BLaER1 (cell line): ENCODE data around the gene NSF.
A peak's percentile ranks its signal among the peaks of the same experiment; 100 is the strongest.

Experiments used
- H3K27ac ChIP-seq: shearing (Covaris generic); formaldehyde crosslinking; 2 replicates; pipeline ENCODE4 v1.8.1; 2022
- H3K27me3 ChIP-seq: shearing (Covaris generic); formaldehyde crosslinking; 2 replicates; pipeline ENCODE4 v1.8.1; 2022
- H3K36me3 ChIP-seq: shearing (Covaris generic); formaldehyde crosslinking; 2 replicates; pipeline ENCODE4 v1.8.1; 2022
- H3K4me1 ChIP-seq: shearing (Covaris generic); formaldehyde crosslinking; 2 replicates; pipeline ENCODE4 v1.8.1; 2022
- H3K4me2 ChIP-seq: shearing (Covaris generic); formaldehyde crosslinking; 2 replicates; pipeline ENCODE4 v1.8.1; 2022
- H3K4me3 ChIP-seq: shearing (Covaris generic); formaldehyde crosslinking; 2 replicates; pipeline ENCODE4 v1.8.1; 2022
- H3K9ac ChIP-seq: shearing (Covaris generic); formaldehyde crosslinking; 2 replicates; pipeline ENCODE4 v1.8.1; 2022
- H3K9me3 ChIP-seq: shearing (Covaris generic); formaldehyde crosslinking; 2 replicates; pipeline ENCODE4 v1.8.1; 2022
- H4K20me1 ChIP-seq: shearing (Covaris generic); formaldehyde crosslinking; 2 replicates; pipeline ENCODE4 v1.8.1; 2022
- Cebpa-rat ChIP-seq: shearing (Covaris generic); IDR thresholded peaks from 2 replicates; pipeline ENCODE4 v1.8.1; 2022

The NSF gene

DNA sequence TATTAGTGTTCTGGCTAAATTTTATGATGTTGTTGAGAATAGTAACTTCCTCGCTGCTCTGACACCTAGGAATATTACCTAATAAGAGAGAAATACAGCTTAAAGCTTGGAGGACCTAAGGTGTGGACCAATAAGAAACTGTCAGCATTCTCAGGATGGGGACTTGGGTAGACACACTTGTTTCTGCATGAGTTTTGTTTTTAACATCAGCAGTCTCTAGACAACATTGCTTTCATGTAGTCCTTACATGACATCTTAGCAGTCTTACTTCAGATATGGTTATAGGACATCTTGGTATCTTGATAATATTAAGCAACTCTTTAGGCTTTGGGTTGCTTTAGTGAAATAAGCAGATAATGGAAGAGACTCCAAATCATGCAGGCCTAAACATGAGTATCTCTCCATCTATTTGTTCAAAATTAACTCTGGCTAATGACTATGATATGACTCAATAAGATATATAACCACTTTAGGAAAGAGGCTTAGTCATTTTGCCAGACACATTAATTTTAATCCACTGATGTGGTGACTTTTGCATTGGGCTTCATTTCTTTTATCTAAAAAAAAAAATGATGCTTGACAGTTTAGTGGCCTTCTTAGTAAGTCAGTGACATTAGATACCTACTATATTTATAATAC lies 143.5 kb downstream of the NSF start:
- Histone ChIP-seq H3K27me3 (no peaks in the 10 kb centered on the region), H3K9ac (no peak overlapping the region), H3K4me1 (peaks cover 23% of the 10 kb centered on the region), H4K20me1 (no peaks in the 10 kb centered on the region), H3K9me3 (no peaks in the 10 kb centered on the region), H3K4me3 (no peak overlapping the region), H3K4me2 (no peak overlapping the region), H3K36me3 (peaks cover 26% of the 10 kb centered on the region), H3K27ac (no peak overlapping the region)
- TF ChIP-seq Cebpa-rat, result no peak

DNA sequence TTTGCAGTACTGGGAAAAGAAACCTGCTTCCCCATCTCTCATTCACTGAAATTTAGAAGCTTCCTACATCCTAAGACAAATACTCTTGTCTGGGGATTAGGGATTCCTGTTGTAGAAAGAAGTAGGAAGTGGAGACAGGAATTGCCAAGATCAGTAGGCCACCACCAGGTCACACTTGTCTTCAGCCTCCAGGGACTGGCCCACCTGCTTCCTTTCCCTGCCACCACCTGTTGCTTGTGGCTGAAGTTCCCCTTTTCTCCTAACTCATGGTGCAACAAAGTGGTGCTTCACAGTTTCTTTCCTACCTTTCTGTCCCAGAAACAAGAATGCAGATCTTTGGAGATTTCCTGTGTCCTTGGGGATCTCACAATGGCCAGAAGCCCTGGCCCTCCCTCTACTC lies 145.6 kb downstream of the NSF start:
- Histone ChIP-seq H3K36me3 (peaks cover 26% of the 10 kb centered on the region), H3K9me3 (no peaks in the 10 kb centered on the region), H3K9ac (no peak overlapping the region), H3K27ac (0 out of 2 replicates have a peak overlapping the region, but pooled peaks have one; percentile 45), H3K27me3 (no peaks in the 10 kb centered on the region), H4K20me1 (no peaks in the 10 kb centered on the region), H3K4me2 (peak overlapping the region; percentile 72), H3K4me3 (no peak overlapping the region), H3K4me1 (peaks cover 23% of the 10 kb centered on the region)
- no peak for TF ChIP-seq Cebpa-rat

DNA sequence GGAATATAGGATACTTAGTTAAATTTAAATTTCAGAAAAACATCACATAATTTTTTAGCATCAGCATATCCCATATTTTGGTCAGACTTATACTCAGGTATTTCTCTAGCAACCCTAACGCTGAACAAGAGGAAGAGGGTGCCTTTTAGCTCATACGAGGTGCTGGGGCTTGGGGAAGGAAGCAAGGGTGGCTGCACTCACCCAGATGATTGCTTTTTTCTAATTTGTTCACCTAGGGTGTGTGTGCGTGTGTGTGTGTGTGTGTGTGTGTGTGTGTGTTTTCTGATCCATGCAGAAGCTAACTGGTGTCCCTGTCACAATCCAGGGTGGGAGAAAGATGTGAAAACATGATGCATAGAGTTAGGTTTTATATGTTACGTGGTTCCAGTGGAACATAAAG lies 146.9 kb downstream of the NSF start:
- no peak overlapping the region for H3K27ac ChIP-seq
- H3K27me3 ChIP-seq, result no peaks in the 10 kb centered on the region
- H3K4me1 ChIP-seq, result peaks cover 23% of the 10 kb centered on the region
- H3K4me2 ChIP-seq, result peak overlapping the region; percentile 72
- peaks cover 25% of the 10 kb centered on the region for H3K36me3 ChIP-seq
- TF ChIP-seq Cebpa-rat, result no peak
- no peak overlapping the region for H3K9ac ChIP-seq
- no peaks in the 10 kb centered on the region for H3K9me3 ChIP-seq
- no peaks in the 10 kb centered on the region for H4K20me1 ChIP-seq
- no peak overlapping the region for H3K4me3 ChIP-seq

DNA sequence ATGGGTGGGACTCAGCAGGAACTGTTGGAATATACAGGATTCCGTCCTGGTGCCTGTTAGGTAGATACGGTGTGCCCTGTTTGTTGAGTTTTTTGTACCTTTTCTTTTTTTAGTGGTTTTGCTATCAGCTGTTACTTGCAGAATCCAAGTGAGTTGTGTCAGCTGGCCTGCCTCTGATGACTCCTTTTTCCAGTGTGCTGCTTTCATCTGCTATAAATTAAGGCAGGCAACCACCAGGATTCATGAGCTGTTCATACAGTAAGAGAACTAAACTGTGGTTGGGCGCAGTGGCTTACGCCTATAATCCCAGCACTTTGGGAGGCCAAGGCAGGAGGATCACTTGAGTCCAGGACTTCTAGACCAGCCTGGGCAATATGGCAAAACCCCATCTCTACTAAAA lies 148.1 kb downstream of the NSF start:
- H3K4me1 ChIP-seq, result peaks cover 23% of the 10 kb centered on the region
- no peak overlapping the region for H3K4me2 ChIP-seq
- H3K36me3 ChIP-seq, result peaks cover 26% of the 10 kb centered on the region
- no peaks in the 10 kb centered on the region for H4K20me1 ChIP-seq
- no peak overlapping the region for H3K27ac ChIP-seq
- no peaks in the 10 kb centered on the region for H3K27me3 ChIP-seq
- no peak for TF ChIP-seq Cebpa-rat
- H3K9me3 ChIP-seq, result no peaks in the 10 kb centered on the region
- H3K9ac ChIP-seq, result no peak overlapping the region
- no peak overlapping the region for H3K4me3 ChIP-seq

DNA sequence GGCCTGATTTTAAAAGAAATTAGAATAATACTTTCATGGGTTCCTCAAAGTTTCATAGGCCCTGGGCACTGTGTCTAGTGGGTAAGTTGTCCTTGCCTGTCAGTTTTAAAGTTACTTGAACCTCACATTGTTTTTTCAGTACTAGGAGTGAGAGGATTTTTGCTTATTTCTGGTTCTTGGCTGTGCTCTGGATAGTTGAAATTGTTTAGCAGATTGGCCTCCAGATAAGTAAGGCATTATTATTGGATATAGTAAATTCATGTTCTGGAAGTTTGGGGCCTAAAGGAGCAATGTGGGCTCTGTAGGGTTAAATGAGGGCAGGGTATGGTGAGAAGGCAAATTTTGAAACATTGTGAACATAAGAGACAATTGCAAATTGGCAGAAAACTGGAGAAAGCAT lies 149.5 kb downstream of the NSF start:
- Histone ChIP-seq H3K36me3 (peaks cover 29% of the 10 kb centered on the region), H3K9ac (no peak overlapping the region), H3K27ac (no peak overlapping the region), H4K20me1 (no peaks in the 10 kb centered on the region), H3K4me1 (peaks cover 23% of the 10 kb centered on the region), H3K9me3 (no peaks in the 10 kb centered on the region), H3K4me2 (no peak overlapping the region), H3K27me3 (no peaks in the 10 kb centered on the region), H3K4me3 (no peak overlapping the region)
- TF ChIP-seq Cebpa-rat, result no peak

DNA sequence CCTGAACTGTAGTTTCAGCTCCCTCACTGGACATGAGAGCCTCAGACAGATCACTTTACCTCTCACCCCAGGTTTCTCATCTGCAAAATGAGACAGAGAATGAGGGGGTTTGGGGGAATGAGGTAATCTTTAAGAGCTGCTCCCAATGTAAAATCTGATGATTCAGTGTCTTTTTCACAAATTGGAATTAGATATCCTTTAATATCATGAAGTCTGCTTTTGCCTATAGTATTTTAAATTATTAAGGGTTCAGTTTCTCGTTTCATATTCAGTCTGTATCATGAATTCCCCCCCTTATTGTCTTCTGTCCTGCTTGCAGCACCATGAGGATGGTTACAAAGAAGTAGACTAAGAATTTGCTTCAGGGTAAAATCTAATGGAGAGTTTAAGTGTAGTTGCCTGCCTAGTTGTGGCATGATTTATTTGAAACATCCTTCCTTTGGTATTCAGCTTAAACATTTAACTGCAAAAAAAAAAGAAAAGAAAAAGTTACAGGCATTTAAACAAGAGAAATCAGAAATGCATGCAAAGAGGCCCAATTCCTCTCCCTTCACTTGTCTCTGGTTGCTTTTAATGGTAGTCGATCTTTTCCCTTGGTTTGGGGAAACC lies 150.8 kb downstream of the NSF start:
- Histone ChIP-seq H3K4me3 (no peak overlapping the region), H4K20me1 (no peaks in the 10 kb centered on the region), H3K27me3 (no peaks in the 10 kb centered on the region), H3K4me2 (no peak overlapping the region), H3K27ac (no peak overlapping the region), H3K9ac (no peak overlapping the region), H3K36me3 (peaks cover 29% of the 10 kb centered on the region), H3K9me3 (no peaks in the 10 kb centered on the region), H3K4me1 (peaks cover 15% of the 10 kb centered on the region)
- TF ChIP-seq Cebpa-rat, result no peak

DNA sequence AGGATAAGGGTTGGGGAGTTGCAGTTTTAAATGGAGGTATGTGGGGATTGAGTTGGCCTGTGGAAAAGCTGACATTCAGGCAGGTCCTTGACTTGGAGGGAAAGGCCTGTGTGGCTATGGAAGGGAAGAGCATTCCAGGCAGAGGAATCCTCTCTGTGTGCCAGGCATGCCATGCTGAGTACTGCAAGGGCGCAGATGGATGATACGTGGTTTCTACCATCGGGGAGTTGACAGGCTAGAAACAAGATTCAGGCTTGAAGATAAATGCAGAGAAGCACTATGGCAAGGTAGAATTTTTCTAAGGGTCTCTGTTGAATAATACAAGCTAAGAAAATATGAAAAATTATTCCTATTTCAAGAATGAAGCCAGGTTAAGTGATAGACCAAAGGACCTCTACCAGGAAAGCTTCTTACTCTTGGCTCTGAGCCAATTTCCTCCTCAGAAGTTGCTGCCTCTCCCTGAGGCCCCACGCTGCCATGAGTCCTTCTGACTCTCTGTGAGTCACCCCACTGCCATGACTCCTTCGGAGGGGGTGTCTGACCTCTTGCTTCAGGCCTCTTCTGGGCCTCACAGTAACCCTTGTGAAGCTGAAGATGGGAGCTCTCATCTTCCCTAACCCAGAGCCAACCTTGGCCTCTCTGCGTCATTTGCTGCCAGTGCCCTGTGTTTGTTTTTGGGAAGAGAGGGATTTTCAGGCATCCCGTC lies 152.2 kb downstream of the NSF start:
- Histone ChIP-seq H3K4me3 (no peak overlapping the region), H3K36me3 (peaks cover 34% of the 10 kb centered on the region), H3K9me3 (no peaks in the 10 kb centered on the region), H3K27ac (no peak overlapping the region), H3K9ac (no peak overlapping the region), H3K27me3 (no peaks in the 10 kb centered on the region), H4K20me1 (no peaks in the 10 kb centered on the region), H3K4me2 (no peak overlapping the region), H3K4me1 (no peaks in the 10 kb centered on the region; the same call in 1 of the 2 replicates)
- no peak for TF ChIP-seq Cebpa-rat

DNA sequence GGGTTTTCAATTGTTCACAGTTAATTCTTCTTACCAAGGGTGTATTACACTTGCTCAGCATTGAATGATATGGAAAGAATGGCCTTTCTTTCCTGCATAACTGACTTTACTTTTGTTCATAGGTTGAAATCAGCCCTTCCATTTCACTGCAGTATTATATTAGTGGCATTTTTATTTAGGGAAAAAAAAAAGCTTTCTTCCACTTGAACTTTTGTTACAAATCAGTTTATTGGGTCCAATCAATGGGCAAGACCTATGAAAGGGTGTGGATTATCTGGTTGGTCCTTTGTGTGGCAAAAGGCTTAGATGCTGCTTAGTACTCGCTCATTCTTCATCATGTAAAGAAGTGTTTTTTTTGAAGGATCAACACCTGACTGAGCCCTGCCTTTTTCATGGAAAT lies 154.0 kb downstream of the NSF start:
- Histone ChIP-seq H3K27ac (no peak overlapping the region), H3K4me1 (no peaks in the 10 kb centered on the region), H3K4me2 (no peak overlapping the region), H3K4me3 (no peak overlapping the region), H4K20me1 (no peaks in the 10 kb centered on the region), H3K9ac (no peak overlapping the region), H3K9me3 (no peaks in the 10 kb centered on the region), H3K36me3 (peaks cover 23% of the 10 kb centered on the region), H3K27me3 (no peaks in the 10 kb centered on the region)
- TF ChIP-seq Cebpa-rat, result no peak

DNA sequence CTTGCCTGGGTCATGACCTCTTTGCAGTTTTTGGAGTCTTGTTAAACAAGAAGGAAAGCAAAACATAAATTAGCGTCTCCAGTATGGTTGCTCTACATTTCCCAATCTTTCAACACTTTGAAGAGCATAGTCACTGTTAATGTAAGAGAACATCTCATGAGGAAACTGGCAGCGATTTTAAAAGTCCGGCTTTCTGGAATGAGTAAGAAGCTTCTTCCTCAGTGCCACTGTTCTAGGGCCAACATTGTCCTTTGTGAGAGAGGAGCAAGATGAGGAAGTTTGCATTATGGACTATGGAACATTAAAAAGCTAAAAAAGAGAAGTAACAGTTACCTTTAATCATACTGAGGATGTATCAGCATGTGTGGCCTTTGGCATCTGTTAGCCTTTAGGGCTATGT lies 154.9 kb downstream of the NSF start:
- Histone ChIP-seq H3K27ac (no peak overlapping the region), H3K4me3 (no peak overlapping the region), H3K4me2 (no peak overlapping the region), H4K20me1 (no peaks in the 10 kb centered on the region), H3K36me3 (peaks cover 32% of the 10 kb centered on the region; the same call in 1 of the 2 replicates), H3K9me3 (no peaks in the 10 kb centered on the region), H3K27me3 (no peaks in the 10 kb centered on the region), H3K9ac (no peak overlapping the region), H3K4me1 (no peaks in the 10 kb centered on the region)
- no peak for TF ChIP-seq Cebpa-rat

DNA sequence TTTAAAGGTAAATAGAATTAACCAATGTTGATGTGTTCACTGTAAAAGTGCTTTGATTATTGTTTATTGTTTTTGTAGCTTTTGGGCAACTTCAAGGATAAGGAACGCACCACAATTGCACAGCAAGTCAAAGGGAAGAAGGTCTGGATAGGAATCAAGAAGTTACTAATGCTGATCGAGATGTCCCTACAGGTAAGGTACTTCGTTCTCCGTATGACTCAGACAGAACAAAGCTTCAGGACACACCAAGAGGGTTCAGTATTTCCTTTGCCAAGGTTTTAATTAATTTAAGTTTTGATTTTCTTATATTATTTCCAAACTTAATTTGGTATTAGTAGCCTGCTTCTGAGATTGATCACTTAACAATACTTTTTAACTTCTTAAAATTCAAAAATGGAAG lies 161.0 kb downstream of the NSF start:
- H3K4me3 ChIP-seq, result no peak overlapping the region
- no peak overlapping the region for H3K4me2 ChIP-seq
- no peak overlapping the region for H3K27ac ChIP-seq
- no peak for TF ChIP-seq Cebpa-rat
- no peaks in the 10 kb centered on the region for H4K20me1 ChIP-seq
- no peaks in the 10 kb centered on the region for H3K9me3 ChIP-seq
- no peaks in the 10 kb centered on the region for H3K27me3 ChIP-seq
- no peaks in the 10 kb centered on the region for H3K4me1 ChIP-seq
- peaks cover 67% of the 10 kb centered on the region for H3K36me3 ChIP-seq
- no peak overlapping the region for H3K9ac ChIP-seq
